Measurements from ENCODE around the gene LETMD1.

The LETMD1 gene

GRCh38 chr12:51081421-51081820 lies 33.3 kb downstream of the LETMD1 start:
- ChIA-PET CTCF (interaction anchor here (0.6 to 0.7 kb wide), 3 partner anchors 54 to 739 kb away, joined by 3 read pairs; no protein-coding TSS in a partner anchor), POLR2A (no interaction called here)
- Histone ChIP-seq H3K36me3 (ENCODE audit: control insufficient read depth in 2 of 2, insufficient read depth in 1 of 2, low read length in 2 of 2) (peaks cover 0 to under 1% of the 10 kb centered on the region in 2 experiments; a peak in 1 of 3 replicates), H3K4me3 (ENCODE audit: low read depth, low read length) (no peak overlapping the region), H3K4me1 (ENCODE audit: control insufficient read depth, insufficient read depth, low read length) (peaks cover 8% of the 10 kb centered on the region; the same call in 1 of the 2 replicates), H3K9me3 (ENCODE audit: control insufficient read depth, insufficient read depth, low read depth, low read length) (no peaks in the 10 kb centered on the region), H3K27ac (ENCODE audit: extremely low read depth, low read depth, low read length) (no peak overlapping the region)
- peak; percentile 77 for TF ChIP-seq PRDM1 (tag by site-specific recombination; IDR thresholded peaks at IDR 0.05)
- no peak for TF ChIP-seq GLIS1 (tag by site-specific recombination; IDR thresholded peaks at IDR 0.05)
- TF ChIP-seq ZNF488 (tag by site-specific recombination; IDR thresholded peaks at IDR 0.05) = no peak

- POLR2A ChIA-PET = interaction anchor here (0.5 to 2.3 kb wide), 39 partner anchors 9 to 730 kb away, joined by 3 to 23 read pairs (median 6); partner anchors contain the start of genes DAZAP2, LETMD1, POU6F1 and SLC11A2
- Histone ChIP-seq H3K36me3 (ENCODE audit: control insufficient read depth in 2 of 2, insufficient read depth in 1 of 2, low read length in 2 of 2) (no peaks in the 10 kb centered on the region), H3K4me1 (ENCODE audit: control insufficient read depth, insufficient read depth, low read length) (peaks cover 8% of the 10 kb centered on the region; the same call in 1 of the 2 replicates), H3K4me3 (ENCODE audit: low read depth, low read length) (peak overlapping the region; percentile 91), H3K9me3 (ENCODE audit: control insufficient read depth, insufficient read depth, low read depth, low read length) (no peaks in the 10 kb centered on the region), H3K27ac (ENCODE audit: extremely low read depth, low read depth, low read length) (peak overlapping the region; percentile 63)
- CTCF ChIA-PET = interaction anchor here (0.9 kb wide), 1 partner anchor 742 kb away, joined by 3 read pairs; no protein-coding TSS in a partner anchor
- TF ChIP-seq ZBTB21 (tag by site-specific recombination; IDR thresholded peaks at IDR 0.05) = no peak
- peak; percentile 84 for TF ChIP-seq PRDM1 (tag by site-specific recombination; IDR thresholded peaks at IDR 0.05)
- TF ChIP-seq ZNF510 (tag by site-specific recombination; IDR thresholded peaks at IDR 0.05; ENCODE audit: insufficient replicate concordance) = no peak
- TF ChIP-seq BCL11A (tag by site-specific recombination; IDR thresholded peaks at IDR 0.05; ENCODE audit: low read depth) = no peak
- no peak for TF ChIP-seq PATZ1 (tag by site-specific recombination; IDR thresholded peaks at IDR 0.05)
- TF ChIP-seq ZNF157 (tag by site-specific recombination; IDR thresholded peaks at IDR 0.05) = no peak
- no peak for TF ChIP-seq ZNF830 (tag by site-specific recombination; IDR thresholded peaks at IDR 0.05; ENCODE audit: low read depth)
- TF ChIP-seq SP3 (tag by site-specific recombination; IDR thresholded peaks at IDR 0.05) = no peak
- TF ChIP-seq ZNF76 (tag by site-specific recombination; IDR thresholded peaks at IDR 0.05; ENCODE audit: borderline replicate concordance, low read depth) = peak; percentile 86; the same call in 1 of the 2 replicates
- no peak for TF ChIP-seq ZNF704 (tag by site-specific recombination; IDR thresholded peaks at IDR 0.05)
- no peak for TF ChIP-seq ZNF529 (tag by site-specific recombination; IDR thresholded peaks at IDR 0.05; ENCODE audit: insufficient replicate concordance)
- peak; percentile 67; the same call in 1 of the 2 replicates for TF ChIP-seq WT1 (tag by site-specific recombination; IDR thresholded peaks at IDR 0.05)
- TF ChIP-seq ZNF670 (tag by site-specific recombination; IDR thresholded peaks at IDR 0.05; ENCODE audit: low read depth) = no peak
- 0 out of 2 replicates have a peak, but pooled peaks have one; percentile 61 for TF ChIP-seq KLF8 (tag by site-specific recombination; IDR thresholded peaks at IDR 0.05)
- TF ChIP-seq ZNF433 (tag by site-specific recombination; IDR thresholded peaks at IDR 0.05; ENCODE audit: low read depth) = no peak
- TF ChIP-seq ZNF658 (tag by site-specific recombination; IDR thresholded peaks at IDR 0.05) = no peak
- TF ChIP-seq YY2 (tag by site-specific recombination; IDR thresholded peaks at IDR 0.05) = peak; percentile 74
- TF ChIP-seq ZNF280C (tag by site-specific recombination; IDR thresholded peaks at IDR 0.05) = no peak
- TF ChIP-seq ZNF626 (tag by site-specific recombination; IDR thresholded peaks at IDR 0.05) = no peak
- no peak for TF ChIP-seq ZNF292 (tag by site-specific recombination; IDR thresholded peaks at IDR 0.05; ENCODE audit: borderline replicate concordance, low read depth)
- TF ChIP-seq TSHZ1 (tag by site-specific recombination; IDR thresholded peaks at IDR 0.05; ENCODE audit: borderline replicate concordance) = no peak
- TF ChIP-seq ZNF266 (tag by site-specific recombination; IDR thresholded peaks at IDR 0.05; ENCODE audit: low read depth) = no peak
These were observed 34.5 kb downstream of the LETMD1 start for GRCh38 chr12:51082561-51083125.

Data from HEK293 (cell line).